ENCODE measurements around the gene MSI2.

- no peak for TF ChIP-seq CTCF (IDR thresholded peaks at IDR 0.05; ENCODE audit: low read depth, low read length, poor library complexity, severe bottlenecking)
- TF ChIP-seq EZH2phosphoT487 (IDR thresholded peaks at IDR 0.05; ENCODE audit: borderline replicate concordance, low read length): no peak
Measured at GRCh38 chr17:57463103-57463885, 207.0 kb downstream of the MSI2 start.

All from DOHH2 (cell line).